Activated effector memory CD4-positive, alpha-beta T cell treated with anti-CD3 and anti-CD28 coated beads, Interleukin-2, amount 50 U/mL, for 16 hours (primary cell): ENCODE results near the gene BMP7.
"Not testable (repeated sequence)": the region's sequence is repeated elsewhere in the genome, so short reads cannot be mapped to it uniquely, and the experiment has no call there.

Experiments
- DNase-seq: peaks from one replicate; pipeline ENCODE4 v3.0.0-alpha.2; 2020

BMP7 gene

GRCh38 chr20:57248132-57248797 lies 18.2 kb downstream of the BMP7 start:
- no peak for DNase-seq

DNA sequence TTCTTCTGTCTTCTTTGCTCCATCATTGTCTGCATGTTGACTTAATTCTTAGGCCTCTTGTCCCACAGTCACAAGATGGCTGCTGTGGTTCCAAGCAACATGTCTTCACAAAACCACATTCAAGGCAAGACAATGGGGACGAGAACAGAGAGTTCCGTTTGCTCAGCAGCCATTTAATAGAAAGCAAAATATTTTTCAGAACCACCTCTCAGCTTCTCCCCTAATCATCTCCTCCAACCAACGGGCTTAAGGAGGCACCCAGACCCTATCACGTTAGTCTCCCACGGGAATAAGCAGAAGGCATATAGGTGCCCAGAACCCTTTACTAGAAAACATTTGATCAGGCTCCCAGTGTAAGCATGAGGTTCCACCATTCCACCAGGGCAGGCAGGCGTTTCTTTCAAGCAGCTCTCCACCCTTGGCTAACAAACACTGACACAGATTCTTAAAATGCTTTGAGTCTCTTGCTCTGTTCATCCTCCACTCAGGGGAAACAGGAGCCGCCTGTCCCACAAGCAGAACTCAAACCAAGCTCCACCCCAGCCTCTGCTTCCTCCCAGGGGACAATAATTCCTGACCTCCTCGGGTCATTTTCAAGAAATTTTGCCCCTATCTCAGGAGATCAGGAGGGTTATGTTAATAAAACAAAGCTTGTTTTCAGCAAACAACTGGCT lies 19.0 kb downstream of the BMP7 start:
- no peak for DNase-seq

DNA sequence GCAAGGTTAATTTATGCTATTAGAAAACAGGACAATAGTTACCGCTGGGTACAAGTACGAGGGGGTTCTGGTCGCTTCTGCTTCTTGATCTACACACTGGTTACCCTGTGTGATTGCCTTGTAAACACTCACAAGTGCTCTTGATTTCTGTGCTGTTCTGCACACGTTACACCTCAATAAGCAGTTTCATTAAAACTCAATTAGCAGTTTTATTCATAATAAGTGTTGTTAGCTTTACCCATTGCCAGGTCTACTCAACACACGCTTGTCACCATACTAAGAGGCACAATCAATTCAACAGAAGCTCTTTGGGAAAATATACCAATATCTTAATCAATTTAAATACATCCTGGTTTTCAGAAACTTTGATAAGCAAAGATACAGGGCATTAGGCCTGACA lies 20.4 kb downstream of the BMP7 start:
- no peak for DNase-seq

DNA sequence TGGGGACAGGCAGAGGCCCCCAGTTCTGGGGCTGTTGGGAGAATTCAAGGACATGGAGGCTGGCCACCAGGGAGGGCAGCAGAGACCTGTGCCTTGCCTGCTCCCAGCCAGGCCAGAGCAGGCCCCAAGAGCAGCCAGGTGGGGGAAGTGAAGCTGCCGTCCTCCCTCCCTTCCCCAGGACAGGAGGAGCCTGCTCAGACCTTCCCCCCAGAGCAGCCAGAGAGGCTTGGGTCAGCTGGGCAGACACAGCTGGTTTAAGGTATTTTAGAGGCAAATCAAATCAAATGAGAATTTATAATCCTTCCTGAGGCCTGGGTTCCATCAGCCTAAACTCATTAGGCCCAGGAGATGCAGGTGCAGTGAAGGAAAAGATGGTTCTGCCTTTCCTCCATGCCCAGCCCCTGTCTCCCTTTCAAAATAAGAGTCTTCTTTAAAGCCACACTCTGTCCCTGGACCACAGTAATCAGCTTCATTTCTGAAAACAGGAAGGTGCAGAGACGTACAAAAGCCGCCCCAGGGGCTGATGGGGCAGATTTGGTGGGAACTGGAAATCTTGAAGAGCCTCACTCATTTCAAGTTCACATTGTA lies 21.7 kb downstream of the BMP7 start:
- no peak for DNase-seq

- DNase-seq, result no peak
Measured at GRCh38 chr20:57244221-57244585, 22.2 kb downstream of the BMP7 start.

- no peak for DNase-seq
Measured at GRCh38 chr20:57243480-57244220, 22.8 kb downstream of the BMP7 start.

- no peak for DNase-seq
Measured at GRCh38 chr20:57242414-57242813, 24.0 kb downstream of the BMP7 start.

- no peak for DNase-seq
Measured at GRCh38 chr20:57241363-57241991, 25.0 kb downstream of the BMP7 start.

- no peak for DNase-seq
Measured at GRCh38 chr20:57240581-57241362, 25.7 kb downstream of the BMP7 start.

DNA sequence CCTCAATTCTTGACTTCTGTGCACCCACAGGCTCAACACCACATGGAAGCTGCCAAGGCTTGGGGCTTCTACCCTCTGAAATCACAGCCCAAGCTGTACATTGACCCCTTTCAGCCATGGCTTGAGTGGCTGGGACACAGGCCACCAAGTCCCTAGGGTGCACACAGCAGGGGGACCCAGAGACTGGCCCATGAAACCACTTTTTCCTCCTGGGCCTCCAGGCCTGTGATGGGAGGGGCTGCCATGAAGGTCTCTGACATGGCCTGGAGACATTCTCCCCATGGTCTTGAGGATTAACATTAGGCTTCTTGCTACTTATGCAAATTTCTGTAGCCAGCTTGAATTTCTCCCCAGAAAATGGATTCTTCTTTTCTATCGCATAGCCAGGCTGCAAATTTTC lies 26.7 kb downstream of the BMP7 start:
- not testable (repeated sequence) for DNase-seq

DNA sequence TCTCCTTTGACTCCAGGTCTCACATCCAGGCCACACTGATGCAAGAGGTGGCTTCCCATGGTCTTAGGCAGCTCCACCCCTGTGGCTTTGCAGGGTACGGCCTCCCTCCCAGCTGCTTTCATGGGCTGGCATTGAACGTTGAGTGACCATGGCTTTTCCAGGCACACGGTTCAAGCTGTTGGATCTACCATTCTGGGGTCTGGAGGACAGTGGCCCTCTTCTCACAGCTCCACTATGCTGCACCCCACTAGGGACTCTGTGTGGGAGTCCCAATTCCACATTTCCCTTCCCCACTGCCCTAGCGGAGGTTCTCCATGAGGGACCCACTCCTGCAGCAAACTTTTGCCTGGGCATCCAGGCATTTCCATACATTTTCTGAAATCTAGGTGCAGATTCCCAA lies 27.1 kb downstream of the BMP7 start:
- not testable (repeated sequence) for DNase-seq

DNA sequence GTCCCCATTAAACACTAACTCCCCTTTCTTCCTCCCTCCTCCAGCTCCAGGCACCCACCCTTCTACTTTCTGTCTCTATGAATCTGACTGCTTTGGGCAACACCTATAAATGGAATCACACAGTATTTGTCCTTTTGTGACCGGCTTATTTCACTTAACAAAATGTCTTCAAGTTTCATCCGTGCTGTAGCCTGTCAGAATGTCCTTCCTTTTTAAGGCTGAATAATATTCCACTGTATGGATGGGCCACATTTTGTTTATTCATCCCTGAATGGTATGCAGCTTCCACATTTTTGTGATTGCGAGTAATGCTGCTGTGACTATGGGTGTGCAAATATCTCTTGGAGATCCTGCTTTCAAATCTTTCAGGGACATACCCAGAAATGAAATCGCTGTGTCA lies 28.4 kb downstream of the BMP7 start:
- no peak for DNase-seq

DNA sequence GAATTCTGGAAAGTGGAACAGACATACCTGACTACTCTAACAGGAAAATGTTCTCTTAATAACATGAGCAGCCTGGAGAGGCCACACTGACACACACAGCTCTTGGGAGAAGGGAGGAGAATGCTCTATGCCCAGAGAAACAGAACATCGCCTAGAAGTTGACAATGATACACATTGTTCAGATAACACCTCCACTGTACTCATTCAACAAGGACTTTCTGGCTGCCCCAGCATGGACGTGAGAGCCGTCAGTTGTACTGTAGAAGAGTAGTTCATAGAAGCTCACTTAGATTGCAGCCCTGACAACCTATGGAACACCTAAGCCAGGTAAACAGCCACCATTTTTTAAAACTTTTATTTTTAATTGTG lies 28.9 kb downstream of the BMP7 start:
- DNase-seq, result no peak

DNA sequence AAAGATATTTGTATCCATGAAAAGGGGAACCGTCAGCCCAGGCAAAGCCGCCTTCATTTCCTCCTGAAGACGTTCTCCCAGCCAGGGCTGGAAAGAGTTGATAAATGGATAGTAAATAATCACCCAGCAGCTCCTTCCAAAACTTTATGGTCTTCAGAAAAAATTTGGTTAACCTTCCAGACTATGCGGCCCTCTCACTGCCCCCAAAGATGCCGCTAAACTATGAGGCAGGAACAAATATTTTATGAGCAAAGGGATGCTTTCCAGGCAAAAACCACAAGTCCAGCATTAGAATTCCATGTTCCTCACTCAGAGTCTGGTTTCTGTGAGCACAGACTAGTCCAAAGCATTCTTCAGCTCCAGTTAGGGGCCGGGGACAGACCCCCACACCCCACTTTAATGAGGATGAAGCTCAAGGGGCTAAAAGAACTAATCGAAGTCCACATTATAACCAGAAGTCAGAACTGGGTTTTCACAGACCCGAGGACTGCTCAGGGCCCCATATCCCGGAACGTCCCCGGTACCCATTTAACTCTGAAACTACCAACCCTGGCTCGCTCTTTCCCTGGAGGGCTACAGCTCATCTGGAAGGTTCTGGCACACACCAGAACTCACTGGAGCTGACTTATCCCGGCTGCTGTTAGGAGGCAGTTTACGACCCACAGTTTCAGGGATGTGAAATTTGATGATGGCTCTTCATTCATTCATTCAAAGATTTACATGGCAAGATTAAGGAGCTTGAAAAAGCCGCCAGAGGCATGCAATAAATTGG lies 29.4 kb downstream of the BMP7 start:
- no peak for DNase-seq

GRCh38 chr20:57234556-57235251 lies 31.7 kb downstream of the BMP7 start:
- no peak for DNase-seq

DNA sequence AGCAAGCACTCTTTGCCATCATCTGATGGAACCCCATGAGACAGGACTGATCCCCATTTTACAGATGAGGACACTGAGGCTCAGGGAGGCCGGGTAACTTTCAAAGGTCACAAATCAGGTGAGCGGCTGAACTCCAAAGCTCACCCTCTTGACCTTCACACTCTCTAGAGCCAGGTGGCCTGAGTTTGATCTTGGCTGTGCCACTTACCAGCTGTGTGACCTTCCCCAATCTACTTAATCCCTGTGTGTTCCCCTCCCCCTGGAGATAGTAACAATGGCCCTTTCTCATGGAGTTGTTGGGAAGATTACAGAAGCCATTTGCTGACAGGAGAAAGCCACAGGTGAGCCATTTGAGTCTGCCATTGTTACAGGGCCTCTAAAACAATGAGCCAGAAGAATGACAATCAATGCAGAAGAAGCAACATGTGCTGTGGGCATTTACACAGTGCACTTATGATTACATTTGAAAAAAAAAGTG lies 34.5 kb downstream of the BMP7 start:
- DNase-seq, result no peak

DNA sequence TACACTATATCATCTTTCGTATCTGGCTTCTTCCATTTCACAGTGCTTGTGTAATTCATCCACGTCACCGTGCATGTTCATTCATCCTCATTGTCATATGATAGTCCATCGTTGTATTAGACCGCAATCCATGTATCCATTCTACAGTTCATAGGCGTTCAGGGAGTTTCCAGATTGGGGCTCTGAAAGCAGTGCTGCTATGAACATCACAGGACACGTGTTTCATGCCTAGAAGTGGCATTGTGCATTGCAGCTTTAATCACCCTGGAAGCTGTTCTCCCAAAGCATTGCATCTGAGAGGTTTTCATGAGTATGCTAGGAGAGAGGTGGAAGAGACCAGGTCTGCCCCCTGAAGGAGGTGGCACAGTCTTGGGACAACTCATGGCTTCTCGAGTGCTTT lies 35.3 kb downstream of the BMP7 start:
- no peak for DNase-seq

- DNase-seq, result no peak
Measured at GRCh38 chr20:57230247-57230646, 36.2 kb downstream of the BMP7 start.

DNA sequence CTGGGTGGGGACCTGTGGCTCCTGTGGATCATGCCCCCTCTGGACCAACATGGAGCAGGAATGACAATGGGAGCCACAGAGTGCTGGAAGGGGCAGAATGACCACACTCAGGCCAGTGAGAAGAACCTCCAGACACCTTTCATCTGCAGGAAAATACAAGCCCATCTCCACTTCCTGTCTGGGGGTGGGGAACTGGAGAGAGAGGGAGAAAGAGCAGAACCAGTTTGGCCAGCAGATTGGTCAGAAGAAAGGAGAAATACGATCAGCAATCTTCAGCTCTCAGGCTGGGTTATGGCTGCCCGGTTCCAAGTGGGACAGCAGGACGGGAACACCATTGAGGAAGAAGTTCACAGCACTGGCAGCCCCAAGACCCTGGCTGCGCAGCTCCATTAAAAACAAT lies 37.0 kb downstream of the BMP7 start:
- DNase-seq, result no peak

DNA sequence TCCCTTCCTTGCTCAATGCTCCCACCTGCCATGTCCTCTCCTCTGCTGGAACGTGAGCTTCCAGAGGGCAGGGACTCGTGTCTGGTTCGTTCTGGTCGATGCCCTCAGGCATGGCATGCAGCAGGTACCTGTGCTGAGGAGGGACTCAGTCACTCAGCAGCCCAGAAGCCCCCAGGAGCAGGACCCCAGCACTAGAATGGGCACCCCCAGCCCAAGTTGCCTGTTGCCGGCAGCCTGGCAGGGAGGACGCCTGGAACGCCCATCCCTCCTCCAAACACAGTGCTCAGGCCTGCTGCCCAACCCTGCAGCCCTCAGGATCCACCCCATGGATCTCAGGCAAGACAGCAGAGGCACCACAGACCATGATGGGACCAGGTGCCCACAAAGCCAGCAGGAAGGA lies 40.6 kb downstream of the BMP7 start:
- DNase-seq, result no peak

- no peak for DNase-seq
Measured at GRCh38 chr20:57225197-57225733, 41.2 kb downstream of the BMP7 start.
